ENCODE measurements around the gene QKI. TPM values are rescaled to one million over a fixed set of nuclear protein-coding genes. Genes with fewer than 3 reads are reported as not detected.

Gene QKI
- total RNA-seq, 1 donor from 2014 or later: 290 TPM

DNA sequence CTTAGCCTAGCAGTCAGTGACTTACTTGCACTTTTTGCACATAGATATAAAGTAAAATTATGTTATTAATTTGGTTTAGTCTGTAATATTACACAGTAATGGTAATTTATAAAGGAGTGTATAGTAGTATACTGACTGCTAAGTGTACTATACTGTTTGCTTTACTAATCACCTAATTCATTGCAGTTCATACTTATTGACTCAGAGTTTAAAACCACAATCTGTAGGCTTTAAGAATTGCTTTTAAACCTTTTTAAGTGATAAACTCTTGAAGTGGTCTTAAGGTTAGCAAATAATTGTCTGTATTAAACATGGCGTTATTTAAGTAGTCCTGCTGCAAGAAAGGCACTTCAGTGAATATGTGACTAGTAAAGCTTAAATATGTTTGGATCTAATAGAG lies 151.5 kb downstream of the QKI start:
- Mint-ChIP-seq H3K4me1 (ENCODE audit: unreplicated experiment) (peaks cover 20% of the 10 kb centered on the region), H3K27me3 (ENCODE audit: unreplicated experiment) (no peaks in the 10 kb centered on the region), H3K27ac (ENCODE audit: unreplicated experiment) (no peak overlapping the region), H3K9me3 (ENCODE audit: unreplicated experiment) (no peaks in the 10 kb centered on the region), H3K4me3 (ENCODE audit: unreplicated experiment) (no peak overlapping the region), H3K36me3 (ENCODE audit: unreplicated experiment) (peaks cover 53% of the 10 kb centered on the region)
- DNase-seq (ENCODE audit: extremely low spot score, unreplicated experiment): no peak
- no peak for TF ChIP-seq CTCF (IDR thresholded peaks at IDR 0.05)

GRCh38 chr6:163568275-163568674 lies 153.8 kb downstream of the QKI start:
- Mint-ChIP-seq H3K9me3 (ENCODE audit: unreplicated experiment) (no peaks in the 10 kb centered on the region), H3K27me3 (ENCODE audit: unreplicated experiment) (no peaks in the 10 kb centered on the region), H3K27ac (ENCODE audit: unreplicated experiment) (no peak overlapping the region), H3K4me3 (ENCODE audit: unreplicated experiment) (no peak overlapping the region), H3K36me3 (ENCODE audit: unreplicated experiment) (peaks cover 65% of the 10 kb centered on the region), H3K4me1 (ENCODE audit: unreplicated experiment) (peaks cover 26% of the 10 kb centered on the region)
- no peak for TF ChIP-seq CTCF (IDR thresholded peaks at IDR 0.05)
- DNase-seq (ENCODE audit: extremely low spot score, unreplicated experiment): no peak

DNA sequence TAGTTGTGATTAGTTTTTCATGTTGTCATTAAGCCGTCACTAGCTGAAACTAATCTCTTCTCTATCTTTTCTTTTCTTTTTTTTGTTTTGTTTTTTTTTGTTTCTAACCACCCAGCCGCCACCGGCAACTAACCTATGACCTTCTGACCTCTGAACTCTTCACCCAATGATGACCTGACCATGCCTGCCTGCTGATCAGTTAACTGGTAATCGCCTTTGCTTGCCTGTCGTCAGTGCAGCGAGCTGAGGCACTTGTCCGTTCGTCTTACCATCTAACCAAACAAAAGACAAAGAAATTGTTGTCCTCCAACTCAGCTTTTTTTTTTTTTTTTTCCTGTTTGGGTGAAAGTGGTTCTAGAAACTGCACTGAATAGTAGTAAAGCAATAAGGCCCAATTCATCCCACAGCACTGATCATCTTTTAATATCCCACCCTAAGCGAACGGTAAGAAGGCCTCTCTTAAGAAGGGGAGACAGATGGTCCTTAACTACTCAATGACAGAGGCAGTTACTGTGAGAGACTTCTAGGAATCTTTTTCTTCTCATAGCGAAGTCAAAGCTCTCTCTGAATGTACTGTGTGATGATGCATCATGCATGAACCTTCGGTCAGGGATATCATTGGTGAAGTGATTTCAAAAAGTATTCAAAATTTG lies 156.2 kb downstream of the QKI start:
- TF ChIP-seq CTCF (IDR thresholded peaks at IDR 0.05): no peak
- Mint-ChIP-seq H3K4me1 (ENCODE audit: unreplicated experiment) (peaks cover 16% of the 10 kb centered on the region), H3K9me3 (ENCODE audit: unreplicated experiment) (no peaks in the 10 kb centered on the region), H3K4me3 (ENCODE audit: unreplicated experiment) (no peak overlapping the region), H3K27ac (ENCODE audit: unreplicated experiment) (no peak overlapping the region), H3K27me3 (ENCODE audit: unreplicated experiment) (no peaks in the 10 kb centered on the region), H3K36me3 (ENCODE audit: unreplicated experiment) (peaks cover 57% of the 10 kb centered on the region)
- DNase-seq (ENCODE audit: extremely low spot score, unreplicated experiment): no peak

GRCh38 chr6:163571730-163572129 lies 157.2 kb downstream of the QKI start:
- Mint-ChIP-seq H3K27ac (ENCODE audit: unreplicated experiment) (no peak overlapping the region), H3K36me3 (ENCODE audit: unreplicated experiment) (peaks cover 55% of the 10 kb centered on the region)

DNA sequence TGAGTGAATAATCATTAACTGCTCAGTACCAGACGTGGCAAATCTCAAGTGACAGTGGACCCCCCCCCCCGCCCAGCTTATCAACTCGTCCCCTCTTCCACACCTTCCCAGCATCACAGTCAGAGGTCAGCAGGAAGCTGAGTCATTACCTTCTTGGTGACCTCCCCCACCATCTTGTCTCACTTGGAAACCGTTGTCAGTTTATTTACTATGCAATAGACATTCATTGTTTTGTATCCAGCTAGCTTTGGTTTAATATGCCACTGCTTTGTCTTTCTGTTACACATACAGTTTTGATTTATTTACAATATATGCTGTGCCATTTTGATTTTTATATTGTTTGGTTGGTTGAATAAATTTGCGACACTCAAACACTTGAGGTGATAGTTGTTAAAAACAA lies 158.1 kb downstream of the QKI start:
- TF ChIP-seq CTCF (IDR thresholded peaks at IDR 0.05): no peak

More at GRCh38 chr6:163571730-163572129, 157.2 kb downstream of the QKI start:
- TF ChIP-seq CTCF (IDR thresholded peaks at IDR 0.05): no peak
- Mint-ChIP-seq H3K4me1 (ENCODE audit: unreplicated experiment) (peaks cover 16% of the 10 kb centered on the region), H3K9me3 (ENCODE audit: unreplicated experiment) (no peaks in the 10 kb centered on the region), H3K4me3 (ENCODE audit: unreplicated experiment) (no peak overlapping the region), H3K27me3 (ENCODE audit: unreplicated experiment) (no peaks in the 10 kb centered on the region)
- DNase-seq (ENCODE audit: extremely low spot score, unreplicated experiment): no peak

More for the DNA sequence above, 158.1 kb downstream of the QKI start:
- H3K4me3 Mint-ChIP-seq (ENCODE audit: unreplicated experiment): no peak overlapping the region
- DNase-seq (ENCODE audit: extremely low spot score, unreplicated experiment): no peak
- H3K4me1 Mint-ChIP-seq (ENCODE audit: unreplicated experiment): peaks cover 12% of the 10 kb centered on the region
- no peaks in the 10 kb centered on the region for H3K27me3 Mint-ChIP-seq (ENCODE audit: unreplicated experiment)
- no peaks in the 10 kb centered on the region for H3K9me3 Mint-ChIP-seq (ENCODE audit: unreplicated experiment)
- H3K27ac Mint-ChIP-seq (ENCODE audit: unreplicated experiment): no peak overlapping the region
- peaks cover 55% of the 10 kb centered on the region for H3K36me3 Mint-ChIP-seq (ENCODE audit: unreplicated experiment)

Data from osteocyte (in vitro differentiated cells).